Activated T-helper 9 cell treated with anti-CD3 and anti-CD28 coated beads, Interleukin-2, amount 50 U/mL, for 16 hours (primary cell): Measurements from ENCODE around the gene IPO7.
"Not testable (repeated sequence)": the region's sequence is repeated elsewhere in the genome, so short reads cannot be mapped to it uniquely, and the experiment has no call there.

ENCODE experiments used
- DNase-seq: peaks from one replicate; pipeline ENCODE4 v3.0.0-alpha.2; 2020; ENCODE audit warnings: low read depth

The IPO7 gene

DNA sequence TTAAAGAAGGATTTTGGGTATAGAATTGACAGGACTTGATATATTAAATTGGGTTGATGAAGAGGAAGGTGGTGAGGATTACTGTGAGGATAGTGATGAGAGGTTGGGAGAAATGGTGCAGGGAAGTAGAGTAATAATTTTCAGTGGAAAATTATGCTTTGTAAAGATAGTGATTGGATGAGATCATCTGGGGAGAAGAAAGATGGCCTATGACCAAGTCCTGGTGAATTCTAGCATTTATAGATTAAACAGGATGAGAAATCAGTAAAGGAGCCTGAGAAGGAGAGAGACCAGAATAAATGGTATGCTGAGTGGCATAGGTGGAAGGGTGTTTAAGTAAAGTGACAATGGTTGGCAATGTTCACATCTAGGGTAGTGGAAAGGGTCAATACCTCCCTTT, 15.0 kb downstream of the IPO7 start:
- DNase-seq = no peak

DNA sequence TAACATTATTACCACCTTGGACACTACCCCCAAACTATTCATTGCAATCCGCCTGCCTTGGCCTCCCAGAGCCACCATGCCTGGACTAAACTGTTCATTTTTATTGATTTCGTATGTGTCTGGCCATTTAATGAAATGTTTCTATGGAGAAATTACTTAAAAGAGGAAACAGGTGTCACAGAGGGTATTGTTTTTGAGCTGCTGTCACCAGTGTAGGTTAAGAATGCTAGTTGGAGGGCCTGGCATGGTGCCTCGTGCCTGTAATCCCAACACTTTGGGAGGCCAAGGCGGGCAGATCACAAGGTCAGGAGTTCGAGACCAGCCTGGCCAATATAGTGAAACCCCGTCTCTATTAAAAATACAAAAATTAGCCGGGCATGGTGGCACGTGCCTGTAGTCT, 17.4 kb downstream of the IPO7 start:
- DNase-seq = not testable (repeated sequence)

DNA sequence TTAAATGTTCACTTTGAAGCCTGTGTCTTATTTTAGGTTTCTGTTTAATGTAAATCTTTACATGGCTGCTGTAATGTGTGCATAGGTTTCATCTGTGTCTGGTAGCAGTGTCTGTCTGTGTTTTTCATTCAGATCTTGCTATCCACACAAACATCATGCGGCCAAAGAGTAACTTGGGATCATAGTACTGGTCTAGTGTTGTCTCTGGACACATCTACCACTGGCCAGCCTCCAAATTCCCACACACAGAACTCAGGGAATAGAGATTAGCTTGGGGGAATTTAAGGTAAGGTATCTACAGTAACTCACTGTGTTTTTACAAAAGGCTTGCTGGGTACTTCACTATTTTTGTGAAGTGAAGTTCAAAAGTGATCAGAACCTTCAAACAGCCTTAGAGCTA, 44.3 kb downstream of the IPO7 start:
- no peak for DNase-seq

DNA sequence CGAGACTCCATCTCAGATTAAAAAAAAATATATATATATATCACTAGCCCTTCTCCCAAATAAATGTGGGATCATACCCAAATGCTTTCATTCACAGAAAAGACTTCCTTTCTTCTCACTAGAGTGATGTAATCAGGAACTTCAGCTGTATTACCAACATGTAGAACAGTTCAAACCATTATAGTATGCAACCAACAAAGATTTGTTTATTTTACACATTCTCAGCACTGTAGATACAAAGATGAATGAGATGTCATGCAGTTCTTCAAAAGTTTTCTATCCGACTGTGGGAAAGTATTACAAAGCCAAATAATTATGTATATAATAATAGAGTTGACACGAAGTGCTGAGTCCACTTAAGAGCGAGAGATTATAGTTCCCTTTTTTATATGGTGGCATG, 54.2 kb downstream of the IPO7 start:
- DNase-seq = no peak

DNA sequence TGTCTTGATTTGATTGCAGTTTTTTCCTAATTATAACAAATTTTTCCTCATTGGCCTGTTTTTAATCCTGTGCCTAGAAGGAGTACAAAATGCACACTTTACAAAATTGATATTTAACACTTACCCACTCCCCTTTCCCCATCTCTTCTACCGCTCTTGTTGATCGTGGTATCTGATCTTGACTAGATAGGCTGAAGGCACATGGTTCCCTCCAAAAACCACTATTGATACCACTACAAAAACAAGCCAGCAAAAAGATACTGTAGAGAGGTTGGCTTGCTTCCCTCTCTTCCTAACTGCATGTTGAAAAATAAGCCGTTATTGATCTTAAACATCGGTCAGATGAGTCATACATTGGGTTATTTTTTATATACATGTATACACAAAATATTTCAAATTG, 61.8 kb downstream of the IPO7 start:
- no peak for DNase-seq

DNA sequence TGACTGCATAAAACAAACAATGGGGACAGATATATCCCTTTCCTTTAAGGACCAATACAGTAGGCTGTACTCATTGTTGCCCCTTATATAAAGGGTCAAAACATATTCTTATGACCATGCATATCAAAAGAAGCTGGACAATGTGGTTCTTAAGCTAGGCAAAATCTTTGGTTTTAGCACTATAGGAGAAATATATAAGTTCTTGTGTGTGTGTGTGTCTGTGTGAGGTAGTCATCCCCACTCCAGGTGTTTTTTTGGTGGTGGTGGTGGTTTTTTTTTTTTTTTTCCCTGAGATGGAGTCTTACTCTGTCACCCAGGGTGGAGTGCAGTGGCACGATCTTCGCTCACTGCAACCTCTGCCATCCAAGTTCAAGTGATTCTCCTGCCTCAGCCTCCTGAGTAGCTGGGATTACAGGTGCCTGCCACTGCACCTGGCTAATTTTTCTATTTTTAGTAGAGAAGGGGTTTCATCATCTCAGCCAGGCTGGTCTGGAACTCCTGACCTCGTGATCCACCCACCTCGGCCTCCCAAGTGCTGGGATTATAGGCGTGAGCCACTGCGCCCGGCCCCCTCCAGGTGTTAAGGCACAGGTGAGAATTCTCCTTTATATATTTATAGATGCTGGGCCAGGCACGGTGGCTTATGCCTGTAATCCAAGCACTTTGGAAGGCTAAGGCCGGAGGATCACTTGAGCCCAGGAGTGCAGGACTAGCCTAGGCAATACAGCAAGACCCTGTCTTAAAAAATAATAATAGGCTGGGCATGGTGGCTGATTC, 64.3 kb downstream of the IPO7 start:
- no peak for DNase-seq

DNA sequence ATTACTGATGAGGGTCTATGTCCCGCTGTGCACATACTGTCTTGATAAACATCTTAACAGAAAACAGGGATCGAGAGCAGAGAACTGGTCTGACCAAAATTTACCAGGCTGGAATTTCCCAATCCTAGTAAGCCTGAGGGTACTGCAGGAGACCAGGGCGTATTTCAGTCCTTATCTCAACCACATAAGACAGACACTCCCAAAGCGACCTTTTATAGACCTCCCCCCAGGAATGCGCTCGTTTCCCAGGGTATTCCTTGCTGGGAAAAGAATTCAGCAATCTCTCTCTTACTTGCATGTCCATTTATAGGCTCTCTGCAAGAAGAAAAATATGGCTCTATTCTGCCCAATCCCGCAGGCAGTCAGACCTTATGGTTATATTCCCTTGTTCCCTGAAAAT, 67.6 kb downstream of the IPO7 start:
- DNase-seq = not testable (repeated sequence)

DNA sequence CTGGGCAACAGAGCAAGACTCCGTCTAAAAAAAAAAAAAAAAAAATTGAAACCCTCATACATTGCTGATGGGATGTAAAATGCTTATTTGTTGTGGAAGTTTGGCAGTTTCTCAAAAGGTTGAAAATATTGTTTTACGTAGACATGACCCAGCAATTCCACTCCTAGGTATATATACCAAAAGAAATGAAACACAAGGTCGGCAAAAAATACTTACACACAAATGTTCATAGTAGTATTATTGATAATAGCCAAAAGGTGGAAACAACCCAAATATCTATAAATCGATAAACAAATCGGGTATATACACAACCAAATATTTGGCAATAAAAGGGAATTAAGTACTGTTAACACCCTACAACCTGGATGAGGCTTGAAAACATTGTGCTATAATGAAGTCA, 71.3 kb downstream of the IPO7 start:
- no peak for DNase-seq

DNA sequence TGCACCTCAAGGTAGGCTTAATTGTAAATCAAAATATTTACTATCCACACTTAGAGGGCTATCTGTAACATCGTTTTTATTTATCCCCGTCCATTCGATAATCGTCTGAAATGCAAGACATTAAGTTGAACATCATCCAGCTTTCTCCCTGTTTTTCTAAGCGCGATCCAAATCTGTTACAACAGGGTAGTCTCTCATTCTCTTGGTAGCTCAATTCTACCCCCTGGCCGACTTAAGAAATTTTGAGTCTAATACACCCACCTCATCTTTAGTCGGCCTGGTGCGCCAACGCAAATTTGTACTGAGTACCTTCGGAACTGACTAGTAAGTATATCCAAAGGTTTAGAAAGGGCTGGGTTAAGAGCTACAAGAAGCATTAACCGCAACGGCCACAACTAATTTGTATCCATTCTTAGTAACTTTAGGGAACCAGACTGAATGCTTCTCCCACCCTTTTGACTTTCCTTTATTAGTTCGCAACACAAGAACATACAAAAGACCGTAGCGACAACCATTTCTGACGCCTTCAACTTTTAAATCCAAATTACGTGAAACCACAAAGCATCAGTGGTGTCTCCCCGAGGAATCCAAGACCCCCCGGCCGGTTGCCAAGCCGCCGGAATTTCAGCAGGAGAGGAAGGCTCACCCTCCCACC, 75.3 kb downstream of the IPO7 start:
- DNase-seq = peak; percentile 21

DNA sequence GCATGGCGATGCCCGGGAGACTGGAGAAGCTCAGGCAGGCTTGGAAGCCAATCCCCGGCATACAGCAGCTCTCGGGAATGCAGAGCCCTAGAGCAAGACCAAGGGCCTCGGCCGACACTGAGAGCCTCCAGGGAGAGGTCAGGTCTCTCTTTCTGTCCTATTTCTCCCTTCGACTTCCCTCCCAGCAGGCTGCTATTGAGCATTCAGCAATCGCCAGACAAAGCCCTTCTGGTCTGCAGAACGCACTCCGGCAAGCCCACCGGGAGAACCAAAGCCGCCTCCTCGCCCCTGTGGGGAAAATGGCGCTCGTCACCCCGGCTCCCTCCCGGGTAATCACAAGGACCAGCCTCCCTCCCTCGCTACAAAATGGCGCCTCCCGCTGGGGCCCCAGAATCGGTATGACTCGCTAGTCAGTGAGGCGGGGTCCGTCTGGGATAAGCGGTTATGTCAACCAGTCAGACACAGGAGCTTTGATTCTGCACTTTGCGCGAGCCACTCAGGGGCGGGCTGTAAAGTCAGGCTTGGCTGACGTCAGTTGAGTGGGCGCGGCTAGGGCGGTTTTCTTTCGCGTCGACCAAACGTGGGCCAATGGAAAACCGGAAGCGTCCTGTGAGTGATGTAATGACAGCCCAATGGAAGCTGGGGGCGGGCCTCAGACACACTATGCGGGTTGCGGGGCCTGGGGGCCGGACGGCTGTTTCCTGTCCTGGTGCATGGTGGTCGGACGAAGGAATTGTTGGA, 76.0 kb downstream of the IPO7 start, which contains the start of gene ZNF143:
Gene ZNF143 (plus strand): TSS at position 691 of the 741 bp plus-strand sequence. CDS start 10,297 bp downstream, outside the sequence.
- DNase-seq = peak; percentile 99

DNA sequence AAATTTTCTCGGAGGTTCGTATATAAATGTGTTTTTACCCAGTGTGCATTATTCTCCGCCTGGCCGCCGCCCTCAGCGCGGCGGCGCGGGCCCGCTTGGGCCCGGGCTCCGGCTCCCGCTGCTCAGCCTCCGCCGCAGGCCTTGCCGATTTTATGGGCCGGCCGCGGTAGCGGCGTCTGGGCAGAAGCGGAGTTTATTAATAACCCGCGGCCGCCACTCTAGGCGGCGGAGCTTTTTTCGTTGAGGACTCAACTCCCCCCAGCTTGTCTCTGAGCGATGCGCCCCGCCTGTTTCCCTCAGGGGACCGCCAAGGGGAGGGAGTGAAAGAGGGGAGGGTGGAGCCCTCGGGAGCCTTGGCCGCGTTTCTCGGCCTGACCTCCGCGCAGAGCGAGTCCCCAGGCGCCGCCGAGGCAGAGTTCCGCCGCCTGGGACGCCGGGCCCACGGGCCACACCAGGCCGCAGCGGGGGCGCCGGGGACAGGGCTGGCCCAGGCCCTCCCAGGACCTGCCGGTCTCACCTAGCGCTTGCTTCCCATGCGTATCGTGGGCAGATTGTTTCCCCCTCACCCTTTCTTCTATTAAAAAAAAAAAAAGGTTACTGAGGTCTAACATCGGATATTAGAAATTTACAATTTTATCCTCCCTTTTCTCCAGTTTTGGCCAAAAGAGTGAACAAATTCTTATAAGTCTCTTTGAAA, 76.8 kb downstream of the IPO7 start:
- DNase-seq = peak; percentile 69

DNA sequence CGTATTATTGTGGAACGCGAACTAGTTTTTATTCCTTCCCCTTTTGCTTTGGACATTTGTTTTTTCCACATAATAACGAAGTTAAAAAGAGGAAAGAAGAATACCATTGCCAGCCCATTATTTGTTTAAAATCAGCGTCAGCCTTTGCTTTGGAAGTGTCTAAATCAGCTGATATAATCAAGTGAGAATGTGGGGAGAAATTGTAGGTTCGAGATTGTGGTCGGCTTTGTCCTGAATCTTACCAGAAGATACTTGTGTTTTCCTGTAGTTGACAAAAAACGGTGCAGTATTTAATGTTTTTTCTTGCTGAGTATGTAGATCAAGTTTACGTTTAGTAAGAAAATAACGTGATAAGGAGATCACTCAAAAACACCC, 77.3 kb downstream of the IPO7 start:
- no peak for DNase-seq

DNA sequence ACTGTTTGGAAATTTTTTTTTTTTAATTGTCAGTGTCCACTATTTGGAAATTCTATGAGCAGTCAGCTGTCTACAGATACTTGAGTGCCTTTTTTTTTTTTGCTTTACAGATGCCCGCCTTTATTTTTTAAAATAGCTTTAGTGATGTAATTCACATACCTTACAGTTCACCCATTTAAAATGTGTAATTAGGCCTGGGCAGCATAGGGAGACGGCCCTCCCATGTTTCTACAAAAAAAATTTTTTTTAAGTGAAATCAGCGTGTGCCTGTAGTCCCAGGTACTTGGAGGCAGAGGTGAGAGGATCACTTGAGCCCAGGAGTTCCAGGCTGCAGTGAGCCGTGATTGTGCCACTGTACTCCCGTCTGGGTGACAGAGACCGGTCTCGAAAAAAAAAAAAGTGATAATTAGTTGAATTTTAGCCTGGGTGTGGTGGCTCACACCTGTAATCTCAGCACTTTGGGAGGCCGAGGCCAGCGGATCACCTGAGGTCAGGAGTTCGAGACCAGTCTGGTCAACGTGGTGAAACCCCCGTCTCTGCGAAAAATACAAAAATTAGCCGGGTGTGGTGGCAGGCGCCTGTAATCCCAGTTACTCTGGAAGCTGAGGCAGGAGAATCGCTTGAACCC, 77.8 kb downstream of the IPO7 start:
- DNase-seq = no peak

DNA sequence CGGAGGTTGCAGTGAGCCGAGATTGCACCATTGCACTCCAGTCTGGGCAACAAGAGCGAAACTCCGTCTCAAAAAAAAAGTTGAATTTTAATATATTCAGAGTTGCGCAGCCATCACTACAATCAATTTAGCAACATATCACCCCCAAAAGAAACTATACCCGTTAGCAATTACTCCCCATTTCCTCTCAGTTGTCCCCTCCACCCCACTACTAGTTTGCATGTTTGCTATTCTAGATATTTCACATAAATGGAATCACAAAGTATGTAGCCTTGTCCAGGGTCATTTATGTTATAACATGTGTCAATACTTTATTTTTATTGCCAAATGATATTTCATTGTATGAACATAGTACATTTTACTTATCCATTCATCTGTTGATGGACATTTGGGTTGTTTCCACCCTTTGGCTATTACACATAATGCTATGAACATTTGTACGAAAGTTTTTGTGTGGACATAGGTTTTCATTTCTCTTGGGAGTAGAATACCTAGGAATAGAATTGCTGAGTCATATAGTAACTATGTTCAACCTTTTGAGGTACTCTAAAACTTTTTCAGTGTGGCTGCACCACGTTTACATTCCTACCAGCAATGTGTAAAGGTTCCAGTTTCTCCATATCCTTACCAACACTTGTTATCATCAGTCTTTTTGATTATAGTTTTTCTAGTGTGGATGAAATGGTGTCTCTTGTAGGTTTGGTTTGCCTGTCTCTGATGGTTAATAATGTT, 78.5 kb downstream of the IPO7 start:
- no peak for DNase-seq

DNA sequence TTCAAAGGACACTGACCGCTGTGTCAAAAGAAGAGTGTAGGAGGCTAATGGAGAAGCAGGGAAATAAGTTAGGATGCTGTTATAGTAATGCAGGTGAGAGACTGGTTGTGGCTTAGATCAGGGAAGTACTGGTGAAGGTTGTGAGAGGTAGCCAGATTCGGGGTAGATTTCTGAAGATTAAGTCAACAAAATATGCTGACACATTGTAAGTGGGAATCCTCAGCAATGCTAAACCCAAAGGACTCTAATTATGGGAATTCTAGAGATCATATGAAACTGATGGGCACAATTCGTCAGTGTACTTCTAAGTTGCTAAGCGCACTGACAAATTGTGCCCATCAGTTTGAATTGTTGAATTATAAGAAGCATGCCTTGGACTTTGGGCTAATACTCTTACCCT, 86.3 kb downstream of the IPO7 start:
- DNase-seq = no peak

DNA sequence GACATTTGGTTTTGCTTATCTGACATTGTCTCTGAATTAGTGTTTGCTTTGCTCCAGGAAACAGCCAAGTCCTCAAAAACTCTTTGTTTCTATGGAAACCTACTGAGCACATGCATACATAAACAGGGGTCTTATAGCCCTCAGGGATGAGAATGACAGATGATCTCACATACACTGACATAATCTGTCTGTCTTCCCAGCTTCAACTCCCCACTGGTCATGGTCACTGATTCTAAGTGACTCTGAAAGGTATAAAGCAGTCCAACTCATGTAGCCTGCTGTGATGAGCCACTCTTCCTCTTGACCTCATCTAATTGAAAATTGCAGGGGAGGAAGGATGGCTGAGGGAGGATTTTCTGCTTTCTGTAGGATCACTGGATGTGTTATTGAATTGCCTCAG, 89.0 kb downstream of the IPO7 start:
- no peak for DNase-seq

DNA sequence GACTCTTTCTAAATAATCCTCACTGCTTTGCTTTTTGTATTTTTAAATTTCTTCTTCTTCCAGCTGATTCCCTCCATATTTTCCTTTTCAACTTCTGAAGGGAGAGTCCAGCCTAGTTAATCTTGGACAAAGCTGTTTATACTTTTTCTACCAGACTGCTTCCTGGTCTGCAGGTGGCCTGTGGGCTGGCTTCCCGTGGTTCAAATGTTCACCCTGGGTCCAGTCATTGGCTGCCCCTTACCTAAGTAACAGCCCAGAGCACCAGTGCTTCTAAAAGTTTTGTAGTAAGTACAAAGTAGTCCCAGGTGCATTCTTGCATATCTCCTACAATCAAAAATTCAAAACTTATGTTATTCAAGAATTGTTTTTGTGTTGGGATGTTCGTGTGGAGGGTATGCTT, 95.4 kb downstream of the IPO7 start:
- DNase-seq = no peak

DNA sequence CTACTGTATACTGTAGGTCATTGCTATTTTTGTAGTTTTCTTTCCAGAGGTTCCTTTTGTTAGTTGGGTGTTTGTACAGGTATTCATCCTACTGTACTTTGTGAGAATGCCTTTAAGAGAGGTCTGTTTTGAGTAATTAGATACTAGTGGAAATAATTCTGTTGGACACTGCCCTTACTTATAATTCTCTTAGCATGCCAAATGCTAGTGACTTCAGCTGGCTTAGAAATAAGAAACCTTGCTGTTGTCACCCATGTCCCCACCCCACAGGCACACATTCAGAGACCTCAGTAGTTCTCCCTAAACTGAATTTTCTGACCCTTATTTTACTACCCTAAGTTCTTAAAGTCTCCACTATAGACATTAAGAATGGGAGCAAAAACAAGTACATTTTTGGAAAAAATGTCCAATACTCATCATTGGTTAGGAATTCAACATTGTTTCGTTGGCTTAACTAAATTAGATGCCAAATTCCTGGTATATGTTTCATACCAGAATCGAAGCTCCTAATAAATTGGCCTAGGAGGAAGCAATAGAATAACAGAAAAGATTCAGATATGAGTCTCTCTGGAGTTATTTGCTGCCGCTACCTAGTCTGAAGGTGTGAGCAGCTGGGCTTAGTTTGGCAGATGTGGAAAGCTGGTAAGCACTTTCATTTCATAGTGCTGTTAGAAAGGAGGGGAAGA, 104.8 kb downstream of the IPO7 start:
- DNase-seq = no peak

DNA sequence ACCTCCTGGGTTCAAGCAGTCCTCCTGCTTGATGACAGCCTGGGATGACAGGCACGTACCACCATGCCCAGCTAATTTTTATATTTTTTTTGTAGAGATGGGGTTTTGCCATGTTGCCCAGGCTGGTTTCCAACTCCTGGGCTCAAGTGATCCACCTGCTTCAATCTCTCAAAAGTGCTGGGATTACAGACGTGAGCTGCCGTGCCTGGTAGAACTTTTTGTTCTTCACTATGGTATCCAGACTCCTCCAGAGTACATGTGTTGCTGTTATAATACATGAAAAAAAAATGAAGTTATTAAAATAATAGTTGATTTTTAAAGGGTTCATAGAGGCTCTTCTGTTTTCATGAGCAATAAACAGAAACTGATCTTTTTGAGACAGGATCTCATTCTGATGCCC, 105.9 kb downstream of the IPO7 start:
- no peak for DNase-seq

DNA sequence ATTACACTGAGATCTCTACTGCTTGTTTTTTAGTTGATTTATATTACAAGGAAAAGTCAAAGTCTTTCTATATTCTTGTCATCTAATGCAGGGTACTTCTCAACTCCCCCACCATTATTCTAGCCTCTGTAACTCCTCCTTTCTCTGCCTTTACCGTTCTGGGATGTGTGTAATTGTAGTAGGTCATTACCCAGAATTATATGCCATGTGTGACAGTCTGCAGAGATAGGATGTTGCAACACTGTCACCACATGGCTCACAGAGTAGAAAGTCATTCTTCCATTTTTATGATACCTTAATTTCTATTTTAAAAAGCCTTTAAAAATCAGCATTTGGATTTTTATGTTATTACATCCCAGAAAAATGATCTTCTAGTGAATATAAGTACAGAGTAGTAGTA, 109.0 kb downstream of the IPO7 start:
- no peak for DNase-seq

DNA sequence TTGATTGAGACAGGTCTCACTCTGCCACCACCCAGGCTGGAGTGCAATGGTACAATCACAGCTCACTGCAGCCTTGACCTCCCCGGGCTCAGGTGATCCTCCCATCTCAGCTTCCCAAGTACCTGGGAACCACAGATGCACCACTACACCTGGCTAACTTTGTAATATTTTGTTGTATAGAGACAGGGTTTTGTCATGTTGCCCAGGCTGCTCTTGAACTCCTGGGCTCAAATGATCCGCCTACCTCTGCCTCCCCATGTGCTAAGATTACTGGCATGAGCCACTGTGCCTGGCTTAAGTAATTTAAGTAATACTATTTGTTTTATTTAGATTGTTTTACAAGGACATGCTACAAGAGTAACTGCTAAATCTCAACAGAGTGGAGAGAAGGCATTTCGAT, 109.9 kb downstream of the IPO7 start:
- DNase-seq = no peak
